OCI-LY3 (cell line): ENCODE results near the gene GOSR2.

Experiments used
- EZH2phosphoT487 ChIP-seq: fragments of 200-600 bp; shearing (Covaris generic); IDR thresholded peaks from 2 replicates; pipeline ENCODE4 v1.6.1; 2018; ENCODE audit warnings: antibody characterized with exemption, mixed run types, low read depth
- TF ChIP-seq, protein P1 (sequence below): fragments of 200-600, 300-600 bp; sonication (generic); IDR thresholded peaks from 2 replicates; pipeline ENCODE4 v1.5.1; 2014; ENCODE audit warnings: antibody characterized with exemption, low read length, low read depth

DNA sequence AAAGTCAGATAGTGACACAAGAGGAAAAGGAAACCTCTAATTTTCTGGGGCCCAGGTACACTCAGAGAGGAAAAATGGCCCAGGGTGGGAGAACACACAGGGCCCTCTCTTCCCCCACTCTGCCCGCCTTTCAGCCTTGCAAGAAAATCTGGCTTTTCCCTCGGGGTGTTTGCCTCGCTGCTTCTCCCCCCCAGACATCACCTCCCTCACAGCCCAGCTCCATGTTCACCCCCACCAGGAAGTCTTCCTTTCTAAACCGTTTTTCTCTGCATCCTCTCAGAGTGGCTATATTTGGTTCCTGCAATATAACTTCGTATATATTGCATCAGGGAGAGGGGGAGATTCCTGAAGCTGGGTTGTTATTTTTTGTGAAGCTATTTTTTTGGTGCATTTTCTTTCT, 28.7 kb downstream of the GOSR2 start:
- TF ChIP-seq, protein P1, sequence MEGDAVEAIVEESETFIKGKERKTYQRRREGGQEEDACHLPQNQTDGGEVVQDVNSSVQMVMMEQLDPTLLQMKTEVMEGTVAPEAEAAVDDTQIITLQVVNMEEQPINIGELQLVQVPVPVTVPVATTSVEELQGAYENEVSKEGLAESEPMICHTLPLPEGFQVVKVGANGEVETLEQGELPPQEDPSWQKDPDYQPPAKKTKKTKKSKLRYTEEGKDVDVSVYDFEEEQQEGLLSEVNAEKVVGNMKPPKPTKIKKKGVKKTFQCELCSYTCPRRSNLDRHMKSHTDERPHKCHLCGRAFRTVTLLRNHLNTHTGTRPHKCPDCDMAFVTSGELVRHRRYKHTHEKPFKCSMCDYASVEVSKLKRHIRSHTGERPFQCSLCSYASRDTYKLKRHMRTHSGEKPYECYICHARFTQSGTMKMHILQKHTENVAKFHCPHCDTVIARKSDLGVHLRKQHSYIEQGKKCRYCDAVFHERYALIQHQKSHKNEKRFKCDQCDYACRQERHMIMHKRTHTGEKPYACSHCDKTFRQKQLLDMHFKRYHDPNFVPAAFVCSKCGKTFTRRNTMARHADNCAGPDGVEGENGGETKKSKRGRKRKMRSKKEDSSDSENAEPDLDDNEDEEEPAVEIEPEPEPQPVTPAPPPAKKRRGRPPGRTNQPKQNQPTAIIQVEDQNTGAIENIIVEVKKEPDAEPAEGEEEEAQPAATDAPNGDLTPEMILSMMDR: no peak
- no peak for TF ChIP-seq EZH2phosphoT487
